Smooth muscle cell (in vitro differentiated cells): ENCODE results near the gene ZNF385D. TPM values are rescaled to one million over a fixed set of nuclear protein-coding genes. Genes with fewer than 3 reads are reported as not detected.

Source experiments
- DNase-seq: peaks from one replicate; lab custom pipeline; 2025; ENCODE audit not compliant: unreplicated experiment; lab: John Stamatoyannopoulos, UW
- H2AFZ ChIP-seq: fragments of 200-600 bp; sonication (generic); 2 replicates; pipeline ENCODE4 v1.6.0; 2016; ENCODE audit warnings: antibody characterized with exemption, low read depth, mild to moderate bottlenecking
- H3F3A ChIP-seq: fragments of 200-600 bp; sonication (generic); 2 replicates; pipeline ENCODE4 v1.6.0; 2017; ENCODE audit warnings: antibody characterized with exemption, low read depth
- H3K27ac ChIP-seq: fragments of 200-600 bp; sonication (generic); 2 replicates; pipeline ENCODE4 v1.5.1; 2016; ENCODE audit warnings: low read depth, mild to moderate bottlenecking
- H3K27me3 ChIP-seq: fragments of 200-600 bp; sonication (generic); 2 replicates; pipeline ENCODE4 v1.6.1; 2016; ENCODE audit warnings: low read depth, mild to moderate bottlenecking
- H3K36me3 ChIP-seq: fragments of 200-600 bp; sonication (generic); 2 replicates; pipeline ENCODE4 v1.5.1; 2016; ENCODE audit warnings: low read depth
- H3K4me1 ChIP-seq: fragments of 200-600 bp; sonication (generic); 2 replicates; pipeline ENCODE4 v1.5.1; 2016; ENCODE audit warnings: low read depth
- H3K4me2 ChIP-seq: fragments of 200-600 bp; sonication (generic); 2 replicates; pipeline ENCODE4 v1.6.0; 2016; ENCODE audit warnings: mild to moderate bottlenecking
- H3K4me3 ChIP-seq: fragments of 200-600 bp; sonication (generic); 2 replicates; pipeline ENCODE4 v1.5.1; 2016; ENCODE audit warnings: mild to moderate bottlenecking
- H3K79me2 ChIP-seq: fragments of 200-600 bp; sonication (generic); 2 replicates; pipeline ENCODE4 v1.6.0; 2016; ENCODE audit warnings: low read depth, mild to moderate bottlenecking
- H3K9ac ChIP-seq: fragments of 200-600 bp; sonication (generic); 2 replicates; pipeline ENCODE4 v1.6.0; 2016; ENCODE audit warnings: low read depth
- H3K9me3 ChIP-seq: fragments of 200-600 bp; sonication (generic); replicated peaks from 2 replicates; pipeline ENCODE4 v1.5.1; 2016; ENCODE audit warnings: low read depth
- H4K20me1 ChIP-seq: fragments of 200-600 bp; sonication (generic); 2 replicates; pipeline ENCODE4 v1.6.0; 2016; ENCODE audit warnings: low read depth
- CTCF ChIP-seq: fragments of 200-600 bp; sonication (generic); IDR thresholded peaks from 2 replicates; pipeline ENCODE4 v1.5.1; 2017; ENCODE audit warnings: borderline replicate concordance, mild to moderate bottlenecking, antibody characterized with exemption; ENCODE audit not compliant: insufficient read depth, poor library complexity, severe bottlenecking
- WGBS: methylation state at CpG from one replicate; pipeline ENCODE4 v1.1.7; 2016; ENCODE audit warnings: low lambda C conversion rate; 5-methylcytosine and 5-hydroxymethylcytosine counted together
- polyA plus RNA-seq: library from polyadenylated mRNA; unstranded; fragments of >200 nt; fragmentation: Nextera tagmentation; extraction: Ambion mirVana; gene quantifications from 2 replicates; pipeline ENCODE4 v1.2.1, GENCODE V29; 2016
- total RNA-seq: library from RNA; depleted of rRNA; stranded (reverse); fragments of >200 nt; gene quantifications from 2 replicates; pipeline ENCODE4 v1.2.3, GENCODE V29; 2014

ZNF385D gene
- total and polyA plus RNA-seq, 2 experiments from 2014 or later, result 0.13 to 2.4 TPM

- Histone ChIP-seq H4K20me1 (no peaks in the 10 kb centered on the region), H3K27ac (no peak overlapping the region), H3K27me3 (no peaks in the 10 kb centered on the region), H3K9me3 (no peaks in the 10 kb centered on the region), H3F3A (no peaks in the 10 kb centered on the region), H3K4me2 (no peak overlapping the region), H3K4me3 (no peak overlapping the region), H2AFZ (no peak overlapping the region), H3K36me3 (no peaks in the 10 kb centered on the region), H3K9ac (no peak overlapping the region), H3K4me1 (no peaks in the 10 kb centered on the region), H3K79me2 (no peaks in the 10 kb centered on the region)
- no peak for TF ChIP-seq CTCF
- DNase-seq, result no peak
- WGBS, result 62% methylated on average over 4 of the region's 4 CpGs
Observed at GRCh38 chr3:21783839-21784238, 32.8 kb upstream of the ZNF385D start.

GRCh38 chr3:21781355-21781754 is 30.3 kb upstream of the ZNF385D start:
- Histone ChIP-seq H4K20me1 (no peaks in the 10 kb centered on the region), H3K4me3 (no peak overlapping the region), H3K9me3 (no peaks in the 10 kb centered on the region), H3K36me3 (no peaks in the 10 kb centered on the region), H3K27ac (no peak overlapping the region), H2AFZ (no peak overlapping the region), H3F3A (no peaks in the 10 kb centered on the region), H3K79me2 (no peaks in the 10 kb centered on the region), H3K9ac (no peak overlapping the region), H3K4me1 (no peaks in the 10 kb centered on the region), H3K4me2 (no peak overlapping the region), H3K27me3 (no peaks in the 10 kb centered on the region)
- no peak for DNase-seq
- 96% methylated on average over 2 of the region's 2 CpGs for WGBS
- TF ChIP-seq CTCF, result no peak

- 85% methylated on average over 1 of the region's 1 CpG for WGBS
- no peaks in the 10 kb centered on the region for H3F3A ChIP-seq
Observed at GRCh38 chr3:21779909-21780308, 28.9 kb upstream of the ZNF385D start.

More at GRCh38 chr3:21779909-21780308, 28.9 kb upstream of the ZNF385D start:
- Histone ChIP-seq H3K36me3 (no peaks in the 10 kb centered on the region), H3K9me3 (no peaks in the 10 kb centered on the region), H3K27me3 (no peaks in the 10 kb centered on the region), H3K4me2 (no peak overlapping the region), H3K4me1 (no peaks in the 10 kb centered on the region), H3K79me2 (no peaks in the 10 kb centered on the region), H3K4me3 (no peak overlapping the region), H4K20me1 (no peaks in the 10 kb centered on the region), H3K9ac (no peak overlapping the region), H2AFZ (no peak overlapping the region), H3K27ac (no peak overlapping the region)
- no peak for TF ChIP-seq CTCF
- no peak for DNase-seq
